ENCODE results near the gene ETDC.
"Not testable (repeated sequence)": the region's sequence is repeated elsewhere in the genome, so short reads cannot be mapped to it uniquely, and the experiment has no call there.

ETDC gene

GRCh38 chrX:135295944-135296305 is 13.4 kb upstream of the ETDC start:
- DNase-seq (ENCODE audit: insufficient read length, low spot score) (no peak), FAIRE-seq (no peak)
- no peak for TF ChIP-seq CTCF (IDR thresholded peaks at IDR 0.05; ENCODE audit: insufficient read depth, missing control alignments)

- DNase-seq (ENCODE audit: insufficient read length, low spot score) = no peak
- FAIRE-seq = no peak
- TF ChIP-seq CTCF (IDR thresholded peaks at IDR 0.05; ENCODE audit: insufficient read depth, missing control alignments) = no peak
These were observed 6.9 kb upstream of the ETDC start for GRCh38 chrX:135302269-135302873.

GRCh38 chrX:135304741-135305140 is 4.5 kb upstream of the ETDC start:
- FAIRE-seq = no peak
- DNase-seq (ENCODE audit: insufficient read length, low spot score) = no peak
- no peak for TF ChIP-seq CTCF (IDR thresholded peaks at IDR 0.05; ENCODE audit: insufficient read depth, missing control alignments)

- no peak for TF ChIP-seq CTCF (IDR thresholded peaks at IDR 0.05; ENCODE audit: insufficient read depth, missing control alignments)
- no peak for DNase-seq (ENCODE audit: insufficient read length, low spot score)
- FAIRE-seq = no peak
These were observed 2.1 kb upstream of the ETDC start for GRCh38 chrX:135307171-135307570.

- no peak for TF ChIP-seq CTCF (IDR thresholded peaks at IDR 0.05; ENCODE audit: insufficient read depth, missing control alignments)
- FAIRE-seq = no peak
- no peak for DNase-seq (ENCODE audit: insufficient read length, low spot score)
These were observed 880 bp upstream of the ETDC start for GRCh38 chrX:135308345-135308855.

GRCh38 chrX:135315864-135316263 is 6.6 kb downstream of the ETDC start:
- FAIRE-seq = no peak
- TF ChIP-seq CTCF (IDR thresholded peaks at IDR 0.05; ENCODE audit: insufficient read depth, missing control alignments) = no peak
- DNase-seq (ENCODE audit: insufficient read length, low spot score) = no peak

- DNase-seq (ENCODE audit: insufficient read length, low spot score) (no peak), FAIRE-seq (no peak)
- no peak for TF ChIP-seq CTCF (IDR thresholded peaks at IDR 0.05; ENCODE audit: insufficient read depth, missing control alignments)
These were observed 15.2 kb downstream of the ETDC start for GRCh38 chrX:135324463-135324862.

- DNase-seq (ENCODE audit: insufficient read length, low spot score); FAIRE-seq: not testable (repeated sequence)
These were observed 15.9 kb downstream of the ETDC start for GRCh38 chrX:135325036-135325818.
